ENCODE data around the gene SPIRE2. TPM values are rescaled to one million over a fixed set of nuclear protein-coding genes. Genes with fewer than 3 reads are reported as not detected.

SPIRE2 gene
- total and polyA plus RNA-seq, 9 of the 15 experiments (the other 6 are each of a cell fraction or from before 2014, with no cell fraction given), result 0.70 to 7.5 (median 4.6) TPM

DNA sequence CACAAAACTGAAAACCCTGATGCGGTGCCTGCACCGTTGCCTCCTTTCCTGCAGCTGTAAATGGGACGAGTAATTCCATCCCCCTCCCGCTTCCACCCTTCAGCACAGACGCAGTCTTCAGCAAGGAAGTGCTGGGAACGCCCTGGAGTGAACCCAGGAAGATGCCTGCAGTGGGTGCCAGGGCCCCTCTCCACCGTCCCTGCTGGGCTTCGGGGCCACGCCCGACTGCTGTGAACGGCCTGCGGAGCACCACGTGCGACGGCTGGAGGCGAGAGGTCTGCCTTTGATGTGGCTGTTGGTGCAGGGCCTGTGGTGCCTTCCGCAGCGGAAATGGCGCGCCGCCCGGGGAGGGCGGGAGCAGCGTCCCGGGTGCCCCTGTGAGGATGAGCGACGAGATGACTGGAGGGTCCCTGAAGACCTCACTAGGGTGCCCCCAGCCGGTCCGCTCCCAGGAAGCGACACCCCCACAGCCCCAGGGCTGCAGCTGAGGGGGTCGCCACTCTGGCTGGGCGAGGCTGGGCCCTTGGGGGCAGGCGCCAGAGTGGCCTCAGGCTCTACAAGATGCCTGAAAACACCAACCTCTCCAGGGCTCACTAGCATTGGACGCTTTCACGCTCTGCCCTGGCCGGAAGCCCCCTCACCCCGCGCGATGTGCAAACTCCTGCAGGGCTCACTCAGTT, 89.6 kb downstream of the SPIRE2 start (continued):
- TF ChIP-seq, protein P1, sequence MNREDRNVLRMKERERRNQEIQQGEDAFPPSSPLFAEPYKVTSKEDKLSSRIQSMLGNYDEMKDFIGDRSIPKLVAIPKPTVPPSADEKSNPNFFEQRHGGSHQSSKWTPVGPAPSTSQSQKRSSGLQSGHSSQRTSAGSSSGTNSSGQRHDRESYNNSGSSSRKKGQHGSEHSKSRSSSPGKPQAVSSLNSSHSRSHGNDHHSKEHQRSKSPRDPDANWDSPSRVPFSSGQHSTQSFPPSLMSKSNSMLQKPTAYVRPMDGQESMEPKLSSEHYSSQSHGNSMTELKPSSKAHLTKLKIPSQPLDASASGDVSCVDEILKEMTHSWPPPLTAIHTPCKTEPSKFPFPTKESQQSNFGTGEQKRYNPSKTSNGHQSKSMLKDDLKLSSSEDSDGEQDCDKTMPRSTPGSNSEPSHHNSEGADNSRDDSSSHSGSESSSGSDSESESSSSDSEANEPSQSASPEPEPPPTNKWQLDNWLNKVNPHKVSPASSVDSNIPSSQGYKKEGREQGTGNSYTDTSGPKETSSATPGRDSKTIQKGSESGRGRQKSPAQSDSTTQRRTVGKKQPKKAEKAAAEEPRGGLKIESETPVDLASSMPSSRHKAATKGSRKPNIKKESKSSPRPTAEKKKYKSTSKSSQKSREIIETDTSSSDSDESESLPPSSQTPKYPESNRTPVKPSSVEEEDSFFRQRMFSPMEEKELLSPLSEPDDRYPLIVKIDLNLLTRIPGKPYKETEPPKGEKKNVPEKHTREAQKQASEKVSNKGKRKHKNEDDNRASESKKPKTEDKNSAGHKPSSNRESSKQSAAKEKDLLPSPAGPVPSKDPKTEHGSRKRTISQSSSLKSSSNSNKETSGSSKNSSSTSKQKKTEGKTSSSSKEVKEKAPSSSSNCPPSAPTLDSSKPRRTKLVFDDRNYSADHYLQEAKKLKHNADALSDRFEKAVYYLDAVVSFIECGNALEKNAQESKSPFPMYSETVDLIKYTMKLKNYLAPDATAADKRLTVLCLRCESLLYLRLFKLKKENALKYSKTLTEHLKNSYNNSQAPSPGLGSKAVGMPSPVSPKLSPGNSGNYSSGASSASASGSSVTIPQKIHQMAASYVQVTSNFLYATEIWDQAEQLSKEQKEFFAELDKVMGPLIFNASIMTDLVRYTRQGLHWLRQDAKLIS (CRISPR knock-in tag; IDR thresholded peaks at IDR 0.05), result no peak; the same call in 1 of the 2 replicates
- TF ChIP-seq ARID2 (IDR thresholded peaks at IDR 0.05) (no peak), TOE1 (IDR thresholded peaks at IDR 0.05; ENCODE audit: borderline replicate concordance) (0 out of 2 replicates have a peak, but pooled peaks have one; percentile 35), TOE1 (CRISPR knock-in tag; IDR thresholded peaks at IDR 0.05; ENCODE audit: borderline replicate concordance, low read depth) (no peak), ERF (CRISPR knock-in tag; IDR thresholded peaks at IDR 0.05) (peak; percentile 16; the same call in 1 of the 2 replicates), RNF2 (IDR thresholded peaks at IDR 0.05) (peak; percentile 80), E2F3 (CRISPR knock-in tag; IDR thresholded peaks at IDR 0.05) (peak; percentile 64; the same call in 1 of the 2 replicates), GABPA (tag; conservative IDR thresholded peaks at IDR 0.05; ENCODE audit: low read depth) (peak; percentile 70), ZNF23 (CRISPR knock-in tag; IDR thresholded peaks at IDR 0.05) (no peak), ZNF311 (CRISPR knock-in tag; IDR thresholded peaks at IDR 0.05) (no peak), JUN (IDR thresholded peaks at IDR 0.05; ENCODE audit: borderline replicate concordance, low read depth, low read length) (peak; percentile 16; the same call in 1 of the 2 replicates), JUN (CRISPR knock-in tag; IDR thresholded peaks at IDR 0.05; ENCODE audit: borderline replicate concordance) (no peak), GABPB1 (CRISPR knock-in tag; IDR thresholded peaks at IDR 0.05) (peak; percentile 70; the same call in 1 of the 2 replicates), KDM2B (CRISPR knock-in tag; IDR thresholded peaks at IDR 0.05) (0 out of 2 replicates have a peak, but pooled peaks have one; percentile 17)
- TF ChIP-seq, protein P2, sequence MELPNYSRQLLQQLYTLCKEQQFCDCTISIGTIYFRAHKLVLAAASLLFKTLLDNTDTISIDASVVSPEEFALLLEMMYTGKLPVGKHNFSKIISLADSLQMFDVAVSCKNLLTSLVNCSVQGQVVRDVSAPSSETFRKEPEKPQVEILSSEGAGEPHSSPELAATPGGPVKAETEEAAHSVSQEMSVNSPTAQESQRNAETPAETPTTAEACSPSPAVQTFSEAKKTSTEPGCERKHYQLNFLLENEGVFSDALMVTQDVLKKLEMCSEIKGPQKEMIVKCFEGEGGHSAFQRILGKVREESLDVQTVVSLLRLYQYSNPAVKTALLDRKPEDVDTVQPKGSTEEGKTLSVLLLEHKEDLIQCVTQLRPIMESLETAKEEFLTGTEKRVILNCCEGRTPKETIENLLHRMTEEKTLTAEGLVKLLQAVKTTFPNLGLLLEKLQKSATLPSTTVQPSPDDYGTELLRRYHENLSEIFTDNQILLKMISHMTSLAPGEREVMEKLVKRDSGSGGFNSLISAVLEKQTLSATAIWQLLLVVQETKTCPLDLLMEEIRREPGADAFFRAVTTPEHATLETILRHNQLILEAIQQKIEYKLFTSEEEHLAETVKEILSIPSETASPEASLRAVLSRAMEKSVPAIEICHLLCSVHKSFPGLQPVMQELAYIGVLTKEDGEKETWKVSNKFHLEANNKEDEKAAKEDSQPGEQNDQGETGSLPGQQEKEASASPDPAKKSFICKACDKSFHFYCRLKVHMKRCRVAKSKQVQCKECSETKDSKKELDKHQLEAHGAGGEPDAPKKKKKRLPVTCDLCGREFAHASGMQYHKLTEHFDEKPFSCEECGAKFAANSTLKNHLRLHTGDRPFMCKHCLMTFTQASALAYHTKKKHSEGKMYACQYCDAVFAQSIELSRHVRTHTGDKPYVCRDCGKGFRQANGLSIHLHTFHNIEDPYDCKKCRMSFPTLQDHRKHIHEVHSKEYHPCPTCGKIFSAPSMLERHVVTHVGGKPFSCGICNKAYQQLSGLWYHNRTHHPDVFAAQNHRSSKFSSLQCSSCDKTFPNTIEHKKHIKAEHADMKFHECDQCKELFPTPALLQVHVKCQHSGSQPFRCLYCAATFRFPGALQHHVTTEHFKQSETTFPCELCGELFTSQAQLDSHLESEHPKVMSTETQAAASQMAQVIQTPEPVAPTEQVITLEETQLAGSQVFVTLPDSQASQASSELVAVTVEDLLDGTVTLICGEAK (IDR thresholded peaks at IDR 0.05), result peak; percentile 44; the same call in 1 of the 2 replicates
- TF ChIP-seq, protein P2 (CRISPR knock-in tag; IDR thresholded peaks at IDR 0.05), result no peak

Data from K562 (cell line).